Calu3 (cell line): ENCODE data around the gene MEPCE. TPM values are rescaled to one million over a fixed set of nuclear protein-coding genes. Genes with fewer than 3 reads are reported as not detected.
A peak's percentile ranks its signal among the peaks of the same experiment; 100 is the strongest.

Experiments used
- BruUV-seq: library from RNA; stranded (reverse); fragments of 400-500 nt; replicated peaks from 2 replicates; lab custom pipeline; 2021; lab: Mats Ljungman, UMichigan
- CTCF ChIA-PET: fragments of 300-600 bp; sonication (Branson Sonifier 250); formaldehyde crosslinking; loops from one replicate; lab custom pipeline; 2022; ENCODE audit warnings: antibody characterized with exemption; lab: Charles Lee
- DNase-seq: peaks from one replicate; pipeline ENCODE4 v3.0.0; 2022
- H3K27ac Mint-ChIP-seq: one replicate; pipeline ENCODE4 v1.8.0; 2022; ENCODE audit warnings: mixed read lengths; ENCODE audit not compliant: unreplicated experiment
- H3K27me3 Mint-ChIP-seq: one replicate; pipeline ENCODE4 v1.8.0; 2022; ENCODE audit warnings: mixed read lengths; ENCODE audit not compliant: unreplicated experiment
- H3K36me3 Mint-ChIP-seq: one replicate; pipeline ENCODE4 v1.8.0; 2022; ENCODE audit warnings: mild to moderate bottlenecking, moderate library complexity, mixed read lengths; ENCODE audit not compliant: insufficient read depth, unreplicated experiment
- H3K4me1 Mint-ChIP-seq: one replicate; pipeline ENCODE4 v1.8.0; 2022; ENCODE audit warnings: mild to moderate bottlenecking, low read depth, mixed read lengths; ENCODE audit not compliant: unreplicated experiment
- H3K4me3 Mint-ChIP-seq: one replicate; pipeline ENCODE4 v1.8.0; 2022; ENCODE audit warnings: mild to moderate bottlenecking, low read depth, moderate library complexity, mixed read lengths; ENCODE audit not compliant: unreplicated experiment
- H3K9me3 Mint-ChIP-seq: one replicate; pipeline ENCODE4 v1.8.0; 2022; ENCODE audit warnings: low read depth, mixed read lengths; ENCODE audit not compliant: unreplicated experiment
- CTCF ChIP-seq: fragments of 200-600 bp; IDR thresholded peaks from one replicate; pipeline ENCODE4 v1.8.0; 2022; ENCODE audit warnings: antibody characterized with exemption; ENCODE audit not compliant: unreplicated experiment
- intact Hi-C: fragments of 100-400 bp; cut with micrococcal nuclease; formaldehyde crosslinking; loops from one replicate; pipeline ENCODE4 v1.10.0; 2022; ENCODE audit not compliant: unreplicated experiment
- total RNA-seq: library from RNA; stranded (reverse); gene quantifications from 2 replicates; pipeline ENCODE4 v1.2.3, GENCODE V29; 2022

The MEPCE gene
- total RNA-seq, 1 experiment from 2014 or later = 26.1 TPM

- Mint-ChIP-seq H3K36me3 (no peaks in the 10 kb centered on the region), H3K27me3 (peaks cover 19% of the 10 kb centered on the region), H3K9me3 (no peaks in the 10 kb centered on the region), H3K4me3 (no peak overlapping the region), H3K27ac (no peak overlapping the region), H3K4me1 (no peaks in the 10 kb centered on the region)
- DNase-seq = no peak
- CTCF ChIA-PET = no interaction called here
- no TSS peak for BruUV-seq
- intact Hi-C loops = no loop called here
- no peak for TF ChIP-seq CTCF
These were observed 27.8 kb upstream of the MEPCE start for GRCh38 chr7:100401811-100402210.

GRCh38 chr7:100402241-100402640, 27.4 kb upstream of the MEPCE start:
- BruUV-seq = no TSS peak
- CTCF ChIA-PET = interaction anchor here (0.6 kb wide), 1 partner anchor 156 kb away, joined by 4 read pairs; no protein-coding TSS in a partner anchor
- Mint-ChIP-seq H3K27me3 (peaks cover 19% of the 10 kb centered on the region), H3K9me3 (no peaks in the 10 kb centered on the region), H3K36me3 (no peaks in the 10 kb centered on the region), H3K4me1 (no peaks in the 10 kb centered on the region), H3K27ac (no peak overlapping the region), H3K4me3 (no peak overlapping the region)
- intact Hi-C loops = no loop called here
- no peak for TF ChIP-seq CTCF
- no peak for DNase-seq

GRCh38 chr7:100406767-100407166, 22.9 kb upstream of the MEPCE start:
- H3K27me3 Mint-ChIP-seq = no peaks in the 10 kb centered on the region
- no peaks in the 10 kb centered on the region for H3K4me1 Mint-ChIP-seq
- no peaks in the 10 kb centered on the region for H3K9me3 Mint-ChIP-seq
- H3K27ac Mint-ChIP-seq = no peak overlapping the region
- DNase-seq = no peak
- H3K4me3 Mint-ChIP-seq = no peak overlapping the region
- no peak for TF ChIP-seq CTCF
- H3K36me3 Mint-ChIP-seq = no peaks in the 10 kb centered on the region
- CTCF ChIA-PET = interaction anchor here (1.0 kb wide), 1 partner anchor 9 kb away, joined by 4 read pairs; no protein-coding TSS in a partner anchor
- intact Hi-C loops = no loop called here
- BruUV-seq = no TSS peak

GRCh38 chr7:100407285-100408180, 22.1 kb upstream of the MEPCE start:
- CTCF ChIA-PET = interaction anchor here (1.0 kb wide), 1 partner anchor 8 kb away, joined by 4 read pairs; no protein-coding TSS in a partner anchor
- DNase-seq = peak; percentile 27
- TF ChIP-seq CTCF = peak; percentile 45
- no TSS peak for BruUV-seq
- H3K27me3 Mint-ChIP-seq = no peaks in the 10 kb centered on the region
- H3K4me3 Mint-ChIP-seq = no peak overlapping the region
- H3K27ac Mint-ChIP-seq = no peak overlapping the region
- intact Hi-C loops = no loop called here
- H3K36me3 Mint-ChIP-seq = no peaks in the 10 kb centered on the region
- H3K4me1 Mint-ChIP-seq = no peaks in the 10 kb centered on the region
- H3K9me3 Mint-ChIP-seq = no peaks in the 10 kb centered on the region
